K562 (cell line): ENCODE data around the gene ERF. TPM values are rescaled to one million over a fixed set of nuclear protein-coding genes. Genes with fewer than 3 reads are reported as not detected.

Experiments
- BACH1 ChIP-seq: fragments of 200-800 bp; sonication (Bioruptor generic); IDR thresholded peaks from 2 replicates; pipeline ENCODE4 v1.6.1; 2016; ENCODE audit warnings: missing genetic modification characterization, missing compliant biosample characterization
- BRF1 ChIP-seq: IDR thresholded peaks from 3 replicates; pipeline ENCODE4 v1.6.1; 2011; ENCODE audit warnings: borderline replicate concordance, mild to moderate bottlenecking; ENCODE audit not compliant: insufficient read length; ENCODE audit errors: extremely low read depth
- CBX2 ChIP-seq: fragments of 200-600 bp; sonication (generic); IDR thresholded peaks from one replicate; pipeline ENCODE4 v1.6.1; 2012; ENCODE audit warnings: mild to moderate bottlenecking, low read length, inconsistent platforms; ENCODE audit not compliant: insufficient read depth, poor library complexity, severe bottlenecking
- EP400 ChIP-seq: fragments of 450-650 bp; IDR thresholded peaks from 2 replicates; pipeline ENCODE4 v1.6.1; 2017; ENCODE audit warnings: antibody characterized with exemption, mild to moderate bottlenecking, moderate library complexity
- HBP1 ChIP-seq: fragments of 450-650 bp; formaldehyde crosslinking; IDR thresholded peaks from 2 replicates; pipeline ENCODE4 v1.4.0; 2022; ENCODE audit warnings: missing genetic modification characterization
- HEY1 ChIP-seq: fragments of 250-450 bp; sonication (Bioruptor Pico); IDR thresholded peaks from 2 replicates; pipeline ENCODE4 v1.5.0; 2020; ENCODE audit warnings: mild to moderate bottlenecking, moderate library complexity, borderline replicate concordance
- HMG20B ChIP-seq: fragments of 250-450 bp; sonication (Bioruptor Pico); IDR thresholded peaks from 2 replicates; pipeline ENCODE4 v1.5.0; 2021; ENCODE audit warnings: mild to moderate bottlenecking
- KDM5B ChIP-seq: fragments of 200-600 bp; sonication (generic); IDR thresholded peaks from 2 replicates; pipeline ENCODE4 v1.6.1; 2012; ENCODE audit warnings: low read depth, mild to moderate bottlenecking, moderate library complexity, low read length, control low read depth, inconsistent platforms; ENCODE audit not compliant: insufficient replicate concordance
- MAFF ChIP-seq: IDR thresholded peaks from 2 replicates; pipeline ENCODE4 v1.6.1; 2012; ENCODE audit warnings: low read length, improper control_type of control experiment
- MED1 ChIP-seq: sonication (generic); formaldehyde crosslinking; IDR thresholded peaks from 2 replicates; pipeline ENCODE4 v1.8.1; 2023; ENCODE audit warnings: missing genetic modification reagents, borderline replicate concordance
- PPARD ChIP-seq: fragments of 250-450 bp; sonication (Bioruptor Pico); IDR thresholded peaks from 2 replicates; pipeline ENCODE4 v1.8.0; 2022; ENCODE audit warnings: inconsistent platforms, mild to moderate bottlenecking, moderate library complexity
- PYGO2 ChIP-seq: fragments of 450-650 bp; IDR thresholded peaks from 2 replicates; pipeline ENCODE4 v1.6.1; 2016; ENCODE audit warnings: mild to moderate bottlenecking, missing genetic modification characterization, moderate library complexity, missing compliant biosample characterization
- SNRNP70 ChIP-seq: fragments of 200-400 bp; formaldehyde crosslinking; optimal IDR thresholded peaks from 2 replicates; pipeline ENCODE3; 2017; ENCODE audit warnings: low read depth, low read length
- polyA plus RNA-seq, 8 experiments: library from polyadenylated mRNA; depleted of rRNA in 4 of 8; stranded (reverse) in 5 of 8; unstranded in 3 of 8; fragments of >200 nt; fragmentation: Nextera tagmentation in 2 of 8; fragmentation: Illumina TruSeq in 1 of 8; extraction: Ambion mirVana in 2 of 8; extraction: Trizol in 1 of 8; gene quantifications; 2 replicates each; pipeline versions ENCODE4 v1.2.1 to v1.2.3, GENCODE V29; 2011 to 2014; ENCODE audit warnings: inconsistent platforms in 1 of 8, missing spikeins in 1 of 8
- total RNA-seq, 7 experiments: library from RNA; depleted of rRNA in 6 of 7; stranded (reverse); fragments of >200 nt in 6 of 7; fragmentation: Illumina TruSeq in 2 of 7; extraction: Trizol in 2 of 7; gene quantifications; 2 replicates each; pipeline versions ENCODE4 v1.2.1 to v1.2.3, GENCODE V29; 2011 to 2021; ENCODE audit warnings: low replicate concordance in 1 of 7
- TF ChIP-seq, protein P1 (sequence below): fragments of 450-650 bp; formaldehyde crosslinking; IDR thresholded peaks from 2 replicates; pipeline ENCODE4 v1.4.0; 2022; ENCODE audit warnings: mild to moderate bottlenecking, moderate library complexity

The ERF gene
- total and polyA plus RNA-seq, 9 of the 15 experiments (the other 6 are each of a cell fraction or from before 2014, with no cell fraction given), result 0.03 to 75.4 (median 27.0) TPM

DNA sequence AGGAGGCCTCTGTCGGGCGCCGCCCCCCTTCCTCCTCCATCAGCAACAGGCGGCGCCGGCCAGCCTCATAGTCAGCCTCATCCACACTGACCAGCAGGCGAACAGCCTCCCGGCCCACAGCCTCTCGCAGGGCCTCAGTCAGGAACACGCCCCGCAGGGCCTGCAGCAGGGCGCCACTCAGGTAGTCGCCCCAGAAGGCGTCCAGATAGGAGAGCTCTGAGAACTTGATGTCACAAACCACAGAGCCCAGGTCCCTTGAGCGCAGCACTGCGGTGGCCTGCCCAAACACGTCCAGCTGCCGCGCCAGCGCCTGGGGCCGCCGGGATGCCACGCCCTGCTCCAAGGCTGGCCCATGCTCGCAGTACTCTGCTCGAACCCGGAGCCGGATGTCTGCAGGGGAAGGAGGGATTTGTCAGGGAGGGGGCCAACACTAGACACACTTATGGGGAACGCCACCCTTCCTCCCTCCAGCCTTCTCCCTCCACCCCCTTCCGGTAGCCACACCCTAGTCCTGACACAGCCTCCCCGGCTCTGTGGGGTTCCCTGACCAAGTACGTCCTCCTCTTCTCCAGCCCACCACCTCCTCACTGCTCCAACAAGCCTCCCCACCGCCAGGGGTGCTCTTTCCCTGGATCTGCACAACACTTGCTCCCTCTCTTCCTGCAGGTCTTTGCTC, 55.4 kb downstream of the ERF start (continued):
- no peak for TF ChIP-seq MAFF
- no peak for TF ChIP-seq KDM5B
- peak; percentile 72; the same call in 1 of the 2 replicates for TF ChIP-seq EP400
- TF ChIP-seq, protein P1, sequence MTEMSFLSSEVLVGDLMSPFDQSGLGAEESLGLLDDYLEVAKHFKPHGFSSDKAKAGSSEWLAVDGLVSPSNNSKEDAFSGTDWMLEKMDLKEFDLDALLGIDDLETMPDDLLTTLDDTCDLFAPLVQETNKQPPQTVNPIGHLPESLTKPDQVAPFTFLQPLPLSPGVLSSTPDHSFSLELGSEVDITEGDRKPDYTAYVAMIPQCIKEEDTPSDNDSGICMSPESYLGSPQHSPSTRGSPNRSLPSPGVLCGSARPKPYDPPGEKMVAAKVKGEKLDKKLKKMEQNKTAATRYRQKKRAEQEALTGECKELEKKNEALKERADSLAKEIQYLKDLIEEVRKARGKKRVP, result no peak
- no peak for TF ChIP-seq HEY1
- no peak for TF ChIP-seq PPARD (CRISPR knock-in tag)
- TF ChIP-seq HBP1, result no peak; the same call in 1 of the 2 replicates
- TF ChIP-seq HMG20B (CRISPR knock-in tag), result no peak
- TF ChIP-seq SNRNP70, result no peak
- no peak for TF ChIP-seq PYGO2
- TF ChIP-seq CBX2, result no peak
- no peak for TF ChIP-seq BACH1
- no peak for TF ChIP-seq BRF1
- no peak for TF ChIP-seq MED1 (CRISPR knock-in tag)
